ENCODE results near the gene SCARB2. TPM values are rescaled to one million over a fixed set of nuclear protein-coding genes. Genes with fewer than 3 reads are reported as not detected.

The SCARB2 gene
- total RNA-seq, 1 donor from 2014 or later: 106 TPM

GRCh38 chr4:76182463-76182862 is 31.2 kb downstream of the SCARB2 start:
- TF ChIP-seq CTCF (IDR thresholded peaks at IDR 0.05; ENCODE audit: unreplicated experiment): no peak
- Mint-ChIP-seq H3K4me3 (no peak overlapping the region), H3K27me3 (ENCODE audit: low read depth) (no peaks in the 10 kb centered on the region), H3K9me3 (no peaks in the 10 kb centered on the region), H3K4me1 (no peaks in the 10 kb centered on the region), H3K36me3 (peaks cover 19% of the 10 kb centered on the region), H3K27ac (no peak overlapping the region)
- DNase-seq (ENCODE audit: low spot score in 2 of 2, unreplicated experiment in 2 of 2): no peak

GRCh38 chr4:76179398-76180318 is 34.0 kb downstream of the SCARB2 start:
- peak; percentile 57 to 84 for DNase-seq (ENCODE audit: low spot score in 2 of 2, unreplicated experiment in 2 of 2)
- Mint-ChIP-seq H3K27ac (no peak overlapping the region), H3K36me3 (peaks cover 12% of the 10 kb centered on the region), H3K4me1 (no peaks in the 10 kb centered on the region), H3K4me3 (no peak overlapping the region), H3K9me3 (no peaks in the 10 kb centered on the region), H3K27me3 (ENCODE audit: low read depth) (no peaks in the 10 kb centered on the region)
- TF ChIP-seq CTCF (IDR thresholded peaks at IDR 0.05; ENCODE audit: unreplicated experiment): peak; percentile 91

- H3K4me1 Mint-ChIP-seq: no peaks in the 10 kb centered on the region
- H3K4me3 Mint-ChIP-seq: no peak overlapping the region
- H3K27me3 Mint-ChIP-seq (ENCODE audit: low read depth): no peaks in the 10 kb centered on the region
- peaks cover 14% of the 10 kb centered on the region for H3K36me3 Mint-ChIP-seq
- no peak for DNase-seq (ENCODE audit: low spot score in 2 of 2, unreplicated experiment in 2 of 2)
- H3K9me3 Mint-ChIP-seq: no peaks in the 10 kb centered on the region
- TF ChIP-seq CTCF (IDR thresholded peaks at IDR 0.05; ENCODE audit: unreplicated experiment): no peak
- no peak overlapping the region for H3K27ac Mint-ChIP-seq
Measured at GRCh38 chr4:76178296-76178695, 35.3 kb downstream of the SCARB2 start.

- no peak overlapping the region for H3K4me3 Mint-ChIP-seq
- TF ChIP-seq CTCF (IDR thresholded peaks at IDR 0.05; ENCODE audit: unreplicated experiment): no peak
- no peak overlapping the region for H3K27ac Mint-ChIP-seq
- H3K36me3 Mint-ChIP-seq: peaks cover 19% of the 10 kb centered on the region
- no peaks in the 10 kb centered on the region for H3K4me1 Mint-ChIP-seq
- no peaks in the 10 kb centered on the region for H3K9me3 Mint-ChIP-seq
- no peak for DNase-seq (ENCODE audit: low spot score in 2 of 2, unreplicated experiment in 2 of 2)
- H3K27me3 Mint-ChIP-seq (ENCODE audit: low read depth): no peaks in the 10 kb centered on the region
Measured at GRCh38 chr4:76177709-76178108, 35.9 kb downstream of the SCARB2 start.

GRCh38 chr4:76175336-76175735 is 38.3 kb downstream of the SCARB2 start:
- no peaks in the 10 kb centered on the region for H3K9me3 Mint-ChIP-seq
- no peak overlapping the region for H3K4me3 Mint-ChIP-seq
- TF ChIP-seq CTCF (IDR thresholded peaks at IDR 0.05; ENCODE audit: unreplicated experiment): no peak
- H3K4me1 Mint-ChIP-seq: no peaks in the 10 kb centered on the region
- H3K36me3 Mint-ChIP-seq: peaks cover 26% of the 10 kb centered on the region
- no peak overlapping the region for H3K27ac Mint-ChIP-seq
- no peak for DNase-seq (ENCODE audit: low spot score in 2 of 2, unreplicated experiment in 2 of 2)
- H3K27me3 Mint-ChIP-seq (ENCODE audit: low read depth): no peaks in the 10 kb centered on the region

Measured in mesothelial cell of epicardium (in vitro differentiated cells).